IPS DF 6.9 (cell line): Measurements from ENCODE around the gene FREM2.

Experiments
- DNase-seq: peaks from one replicate; pipeline ENCODE4 v3.0.0-alpha.2; 2013; ENCODE audit warnings: low read depth, low spot score
- H3K27ac ChIP-seq: one replicate; pipeline ENCODE4 v1.5.1; 2013; ENCODE audit warnings: low read length, control low read depth
- H3K27me3 ChIP-seq: 2 replicates; pipeline ENCODE4 v1.6.1; 2013; ENCODE audit warnings: mild to moderate bottlenecking, low read length; ENCODE audit not compliant: control insufficient read depth, insufficient read depth
- H3K36me3 ChIP-seq: 2 replicates; pipeline ENCODE4 v1.6.1; 2013; ENCODE audit warnings: low read length; ENCODE audit not compliant: control insufficient read depth, insufficient read depth
- H3K4me1 ChIP-seq: 2 replicates; pipeline ENCODE4 v1.6.1; 2013; ENCODE audit warnings: low read length; ENCODE audit not compliant: control insufficient read depth, insufficient read depth
- H3K4me3 ChIP-seq: 2 replicates; pipeline ENCODE4 v1.5.1; 2013; ENCODE audit warnings: mild to moderate bottlenecking, low read length
- H3K9me3 ChIP-seq: 2 replicates; pipeline ENCODE4 v1.6.1; 2013; ENCODE audit warnings: low read length, inconsistent platforms; ENCODE audit not compliant: control insufficient read depth, insufficient read depth
- WGBS: extraction: QIAGEN DNeasy Blood & Tissue Kit; methylation state at CpG from one replicate; pipeline ENCODE4 v1.1.7; 2013; ENCODE audit warnings: mixed read lengths, missing lambda C conversion rate; ENCODE audit not compliant: insufficient read length, insufficient coverage; 5-methylcytosine and 5-hydroxymethylcytosine counted together

FREM2 gene

DNA sequence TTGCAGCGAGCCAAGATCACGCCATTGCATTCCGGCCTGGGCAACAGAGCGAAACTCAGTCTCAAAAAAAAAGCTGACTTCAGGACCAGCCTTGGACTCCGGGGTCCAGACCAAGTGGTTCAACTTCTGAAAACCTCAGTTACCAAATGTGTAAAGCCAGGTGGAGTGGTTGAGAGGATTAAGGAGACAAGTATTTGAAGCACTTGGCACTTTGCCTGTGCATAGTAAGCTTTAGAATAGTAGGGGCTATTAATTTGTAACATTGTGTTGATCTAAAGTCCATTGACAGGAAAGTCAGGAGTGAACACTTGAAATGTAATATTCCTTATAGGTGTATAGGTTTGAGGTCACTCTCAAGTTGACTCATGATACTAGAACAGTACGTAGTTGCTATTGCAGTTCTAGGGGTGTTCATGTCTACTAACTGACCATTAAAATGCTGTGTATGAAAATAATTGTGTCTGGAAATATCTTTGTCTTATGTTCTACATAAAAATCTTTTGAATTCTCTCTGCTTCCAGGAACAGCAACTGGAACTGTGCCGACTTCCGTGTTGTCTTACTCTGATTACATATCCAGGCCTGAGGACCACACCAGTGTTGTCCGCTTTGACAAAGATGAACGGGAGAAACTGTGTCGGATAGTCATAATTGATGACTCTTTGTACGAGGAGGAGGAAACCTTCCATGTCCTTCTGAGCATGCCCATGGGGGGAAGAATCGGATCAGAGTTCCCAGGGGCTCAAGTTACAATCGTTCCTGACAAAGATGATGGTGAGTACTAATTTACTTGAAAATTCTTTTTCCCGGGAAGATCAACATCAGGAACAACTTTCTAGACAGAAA is 97.4 kb downstream of the FREM2 start:
- Histone ChIP-seq H3K9me3 (no peaks in the 10 kb centered on the region), H3K4me3 (no peak overlapping the region), H3K27me3 (no peaks in the 10 kb centered on the region), H3K27ac (no peak overlapping the region), H3K4me1 (no peaks in the 10 kb centered on the region), H3K36me3 (no peaks in the 10 kb centered on the region)
- no peak for DNase-seq
- WGBS, result no CpG with 5 or more reads among the region's 15 CpGs

DNA sequence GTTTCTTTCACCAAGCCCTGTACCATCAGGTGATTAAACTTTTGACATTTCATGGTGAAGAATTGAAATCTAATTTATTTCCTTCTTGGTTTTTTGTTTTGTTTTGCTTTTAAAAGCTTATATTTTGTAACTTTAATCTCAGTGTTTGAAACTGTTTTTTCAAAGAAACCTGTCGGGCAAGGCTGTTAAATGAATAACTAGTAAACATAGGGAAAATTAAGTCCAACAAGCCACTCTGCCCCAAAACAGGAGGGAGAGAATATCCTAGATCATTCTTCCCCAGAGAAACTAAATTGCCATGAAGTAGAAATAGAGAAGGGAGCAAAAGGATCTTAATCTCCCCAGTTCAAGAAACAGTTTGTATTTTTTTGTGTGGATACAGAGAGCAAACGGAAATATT is 98.2 kb downstream of the FREM2 start:
- Histone ChIP-seq H3K4me3 (no peak overlapping the region), H3K4me1 (no peaks in the 10 kb centered on the region), H3K27me3 (no peaks in the 10 kb centered on the region), H3K27ac (no peak overlapping the region), H3K9me3 (no peaks in the 10 kb centered on the region), H3K36me3 (no peaks in the 10 kb centered on the region)
- no peak for DNase-seq
- WGBS, result no CpG with 5 or more reads among the region's 2 CpGs

DNA sequence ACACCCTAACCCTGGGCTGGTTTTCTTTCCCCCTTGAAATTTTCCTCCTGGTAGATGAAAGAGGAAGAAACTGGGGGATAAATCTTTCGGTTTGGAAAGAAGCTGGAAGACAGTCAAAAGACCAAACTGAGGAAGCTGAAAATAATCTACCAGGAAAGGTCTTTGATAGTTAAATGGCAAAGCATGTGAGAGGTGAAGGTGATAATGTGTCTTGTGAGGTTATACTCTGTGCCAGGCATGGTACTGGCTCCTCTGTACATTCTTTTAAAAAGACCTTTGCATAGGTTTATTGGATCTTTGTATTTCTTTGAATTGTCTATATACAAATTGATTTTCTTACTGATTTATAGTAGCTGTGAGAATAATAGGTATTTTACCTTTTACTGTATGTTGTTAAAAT is 98.6 kb downstream of the FREM2 start:
- no peaks in the 10 kb centered on the region for H3K4me1 ChIP-seq
- H3K4me3 ChIP-seq, result no peak overlapping the region
- DNase-seq, result no peak
- H3K36me3 ChIP-seq, result no peaks in the 10 kb centered on the region
- WGBS, result no CpG with 5 or more reads among the region's 1 CpG
- no peak overlapping the region for H3K27ac ChIP-seq
- H3K27me3 ChIP-seq, result no peaks in the 10 kb centered on the region
- H3K9me3 ChIP-seq, result no peaks in the 10 kb centered on the region

DNA sequence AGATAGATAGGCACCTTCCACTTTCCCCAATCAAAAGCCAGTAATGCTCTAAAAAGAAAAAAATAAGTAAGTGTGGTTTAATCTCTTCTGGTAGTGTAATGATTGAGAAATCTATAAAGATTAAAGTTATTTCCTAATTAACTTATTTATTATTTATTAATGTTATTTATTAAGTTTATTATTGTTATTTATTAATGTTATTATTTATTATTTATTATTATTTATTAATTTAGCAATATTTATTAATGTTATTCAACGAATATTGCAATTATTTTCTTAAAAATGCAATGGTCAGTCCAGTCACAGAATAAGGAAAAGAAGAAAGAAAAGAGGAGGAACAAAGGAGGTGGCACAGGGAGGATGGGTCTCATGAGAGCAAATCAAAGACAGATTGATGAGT is 100.7 kb downstream of the FREM2 start:
- H3K4me3 ChIP-seq, result no peak overlapping the region
- no CpG with 5 or more reads among the region's 1 CpG for WGBS
- no peaks in the 10 kb centered on the region for H3K4me1 ChIP-seq
- H3K36me3 ChIP-seq, result no peaks in the 10 kb centered on the region
- H3K27ac ChIP-seq, result no peak overlapping the region
- H3K27me3 ChIP-seq, result no peaks in the 10 kb centered on the region
- DNase-seq, result no peak
- H3K9me3 ChIP-seq, result no peaks in the 10 kb centered on the region

DNA sequence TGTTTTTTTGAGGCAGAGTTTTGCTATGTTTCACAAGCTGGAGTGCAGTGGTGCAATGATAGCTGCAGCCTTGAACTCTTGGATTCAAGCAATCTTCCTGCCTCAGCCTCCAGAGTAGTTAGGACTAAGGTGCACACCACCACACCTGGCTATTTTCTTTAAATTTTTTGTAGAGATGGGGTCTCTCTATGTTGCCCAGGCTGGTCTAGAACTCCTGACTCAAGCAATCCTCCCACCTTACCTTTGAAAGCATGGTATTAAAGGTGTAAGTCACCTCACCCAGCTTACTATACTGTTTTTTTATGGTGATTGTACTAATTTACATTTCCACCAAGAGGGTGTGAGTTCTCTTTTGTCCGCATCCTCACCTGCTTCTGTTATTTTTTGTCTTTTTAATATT is 110.0 kb downstream of the FREM2 start:
- H3K27me3 ChIP-seq, result no peaks in the 10 kb centered on the region
- H3K27ac ChIP-seq, result no peak overlapping the region
- no peak overlapping the region for H3K4me3 ChIP-seq
- H3K9me3 ChIP-seq, result no peaks in the 10 kb centered on the region
- no peaks in the 10 kb centered on the region for H3K4me1 ChIP-seq
- no peak for DNase-seq
- H3K36me3 ChIP-seq, result no peaks in the 10 kb centered on the region
- WGBS, result no CpG with 5 or more reads among the region's 1 CpG

DNA sequence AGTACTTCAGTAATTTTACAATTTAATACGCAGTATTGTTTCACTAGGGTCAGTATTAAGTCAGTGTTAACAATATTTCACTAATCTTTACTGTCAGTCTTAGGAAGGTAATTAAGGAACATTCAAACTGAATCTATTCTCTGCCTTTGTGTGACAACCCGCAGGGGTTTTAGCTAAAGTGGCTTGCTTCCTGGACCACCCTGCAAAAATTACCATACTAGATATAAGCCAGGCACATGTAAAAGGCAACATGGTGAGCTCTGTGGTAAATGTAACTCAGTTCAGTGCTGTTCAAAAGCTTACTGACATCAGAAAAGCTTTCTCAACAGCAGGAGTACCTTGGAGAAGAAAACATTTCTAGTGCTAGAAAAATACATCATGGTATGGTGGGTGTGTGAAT is 116.7 kb downstream of the FREM2 start:
- WGBS, result no CpG with 5 or more reads among the region's 2 CpGs
- H3K27ac ChIP-seq, result no peak overlapping the region
- H3K4me1 ChIP-seq, result no peaks in the 10 kb centered on the region
- no peaks in the 10 kb centered on the region for H3K9me3 ChIP-seq
- H3K36me3 ChIP-seq, result no peaks in the 10 kb centered on the region
- DNase-seq, result no peak
- no peaks in the 10 kb centered on the region for H3K27me3 ChIP-seq
- no peak overlapping the region for H3K4me3 ChIP-seq

DNA sequence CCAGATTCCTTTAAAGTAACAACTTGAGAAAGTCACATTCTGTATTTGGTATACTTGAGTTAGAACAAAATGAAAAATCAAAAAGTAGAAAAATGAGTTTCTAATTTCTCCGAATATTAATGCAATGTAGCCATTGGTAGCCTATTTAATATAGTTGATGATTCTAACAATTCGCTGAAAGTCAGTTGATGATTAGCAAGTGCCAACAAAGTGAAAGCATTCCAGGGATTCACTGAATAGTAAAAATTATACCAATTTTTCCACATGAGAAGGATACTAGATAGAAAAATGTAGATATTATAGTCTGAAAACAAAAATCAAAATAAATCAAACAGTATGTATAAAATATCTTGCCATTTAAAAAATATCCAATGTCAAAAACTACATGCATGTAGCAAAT is 117.2 kb downstream of the FREM2 start:
- no CpG with 5 or more reads among the region's 2 CpGs for WGBS
- H3K27ac ChIP-seq, result no peak overlapping the region
- no peak for DNase-seq

DNA sequence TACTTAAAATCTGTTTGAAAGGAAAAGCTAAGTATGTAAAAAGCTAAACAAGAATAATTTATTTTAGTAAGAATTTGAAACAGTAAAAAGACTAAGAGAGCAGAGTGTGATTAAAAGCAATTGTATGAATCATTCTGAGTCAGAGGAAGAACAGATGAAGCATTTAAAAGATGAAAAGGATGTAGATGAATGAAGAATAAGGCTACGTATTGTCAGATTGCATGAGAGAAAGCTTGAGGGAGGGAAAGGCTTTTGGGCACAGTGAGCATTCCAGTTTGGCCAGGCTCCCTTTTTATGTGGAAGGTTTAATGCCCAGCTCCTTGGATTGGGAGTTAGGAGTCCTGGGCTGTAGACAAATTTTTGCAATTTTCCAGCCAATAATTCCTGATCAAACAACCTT is 117.7 kb downstream of the FREM2 start:
- Histone ChIP-seq H3K9me3 (no peaks in the 10 kb centered on the region), H3K27ac (no peak overlapping the region), H3K4me1 (no peaks in the 10 kb centered on the region), H3K4me3 (no peak overlapping the region), H3K27me3 (no peaks in the 10 kb centered on the region), H3K36me3 (no peaks in the 10 kb centered on the region)
- WGBS, result no CpG with 5 or more reads among the region's 1 CpG
- DNase-seq, result no peak

More for the DNA sequence above, 117.2 kb downstream of the FREM2 start:
- Histone ChIP-seq H3K36me3 (no peaks in the 10 kb centered on the region), H3K9me3 (no peaks in the 10 kb centered on the region), H3K4me1 (no peaks in the 10 kb centered on the region), H3K27me3 (no peaks in the 10 kb centered on the region), H3K4me3 (no peak overlapping the region)

DNA sequence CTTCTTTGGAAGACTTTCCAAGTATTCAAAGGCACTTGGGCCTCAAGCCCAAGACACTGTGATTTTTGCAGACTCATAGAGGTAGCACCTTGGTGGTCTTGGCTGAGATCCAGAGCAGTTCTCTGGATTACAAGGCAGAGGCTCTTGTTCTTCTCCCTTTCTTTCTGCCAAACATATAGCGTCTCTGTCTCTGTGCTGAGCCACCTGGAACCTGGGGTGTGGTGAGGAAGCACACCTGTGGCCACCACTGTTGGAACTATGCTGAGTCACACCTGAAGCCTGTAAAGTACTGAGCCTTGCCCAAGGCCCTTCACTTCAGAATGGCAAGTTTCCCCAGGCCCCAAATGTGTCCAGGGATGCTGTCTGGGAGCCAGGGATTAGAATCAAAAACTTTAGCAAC is 127.5 kb downstream of the FREM2 start:
- no peak for DNase-seq
- no CpG with 5 or more reads among the region's 1 CpG for WGBS
- Histone ChIP-seq H3K4me3 (no peak overlapping the region), H3K36me3 (no peaks in the 10 kb centered on the region), H3K9me3 (no peaks in the 10 kb centered on the region), H3K4me1 (no peaks in the 10 kb centered on the region), H3K27me3 (no peaks in the 10 kb centered on the region), H3K27ac (no peak overlapping the region)

DNA sequence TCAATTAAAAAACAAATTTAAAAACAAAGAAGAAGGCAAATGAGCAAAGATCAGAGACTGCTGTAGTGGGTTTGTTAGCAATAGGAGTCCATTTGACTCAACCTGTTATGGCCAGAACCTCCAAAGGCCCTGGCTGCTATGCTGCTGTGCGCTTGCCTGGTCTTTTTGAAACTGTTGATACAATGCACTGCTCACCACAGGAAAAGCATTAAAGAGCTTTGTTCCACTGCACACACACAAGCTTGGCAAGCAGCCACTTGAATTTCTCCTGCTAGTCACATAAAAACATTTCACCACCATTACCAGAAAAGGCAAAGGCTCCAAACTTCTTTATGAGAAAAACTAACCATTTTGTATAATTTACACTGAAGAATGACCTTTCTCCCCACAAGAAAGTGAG is 132.2 kb downstream of the FREM2 start:
- H3K9me3 ChIP-seq, result no peaks in the 10 kb centered on the region
- no peaks in the 10 kb centered on the region for H3K27me3 ChIP-seq
- no peaks in the 10 kb centered on the region for H3K36me3 ChIP-seq
- no CpG with 5 or more reads among the region's 1 CpG for WGBS
- H3K4me3 ChIP-seq, result no peak overlapping the region
- no peak overlapping the region for H3K27ac ChIP-seq
- 0 out of 2 replicates have a peak, but pooled peaks cover 2% of the 10 kb centered on the region for H3K4me1 ChIP-seq
- no peak for DNase-seq

DNA sequence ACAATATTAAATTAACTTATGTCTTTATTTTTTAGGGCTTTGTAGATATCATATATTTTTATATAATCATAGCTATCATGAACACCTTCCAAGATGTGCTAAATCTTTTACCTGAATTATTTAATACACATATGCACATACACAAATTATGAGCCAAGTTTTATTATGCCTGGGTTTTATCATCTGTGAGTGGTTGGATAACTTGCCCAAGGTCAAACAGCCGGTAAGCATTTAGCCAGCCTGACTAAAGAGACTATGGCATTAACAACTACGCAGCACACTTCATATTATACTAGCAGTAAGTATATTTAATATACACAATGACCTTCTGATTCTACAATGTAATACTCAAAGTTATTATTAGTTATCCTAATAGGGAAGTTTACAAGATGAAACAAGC is 132.7 kb downstream of the FREM2 start:
- Histone ChIP-seq H3K9me3 (no peaks in the 10 kb centered on the region), H3K27ac (no peak overlapping the region), H3K4me3 (no peak overlapping the region), H3K36me3 (no peaks in the 10 kb centered on the region), H3K4me1 (peaks cover 2% of the 10 kb centered on the region; the same call in 1 of the 2 replicates), H3K27me3 (no peaks in the 10 kb centered on the region)
- DNase-seq, result no peak
- no CpG with 5 or more reads among the region's 2 CpGs for WGBS
